HG03342 (cell line): Measurements from ENCODE around the gene TAF10.

Experiments
- ATAC-seq: cut with Tn5 transposase; IDR thresholded peaks from one replicate; pipeline ENCODE4 v1.9.1; 2021; ENCODE audit warnings: mild to moderate bottlenecking, moderate library complexity; ENCODE audit not compliant: unreplicated experiment

The TAF10 gene

GRCh38 chr11:6609502-6610015, 2.5 kb downstream of the TAF10 start:
- ATAC-seq: no peak

GRCh38 chr11:6608726-6609501, 3.1 kb downstream of the TAF10 start:
- ATAC-seq: no peak

GRCh38 chr11:6608011-6608410, 4.0 kb downstream of the TAF10 start:
- no peak for ATAC-seq

GRCh38 chr11:6607190-6607795, 4.7 kb downstream of the TAF10 start:
- no peak for ATAC-seq

GRCh38 chr11:6606471-6607189, 5.4 kb downstream of the TAF10 start:
- ATAC-seq: peak; percentile 29

DNA sequence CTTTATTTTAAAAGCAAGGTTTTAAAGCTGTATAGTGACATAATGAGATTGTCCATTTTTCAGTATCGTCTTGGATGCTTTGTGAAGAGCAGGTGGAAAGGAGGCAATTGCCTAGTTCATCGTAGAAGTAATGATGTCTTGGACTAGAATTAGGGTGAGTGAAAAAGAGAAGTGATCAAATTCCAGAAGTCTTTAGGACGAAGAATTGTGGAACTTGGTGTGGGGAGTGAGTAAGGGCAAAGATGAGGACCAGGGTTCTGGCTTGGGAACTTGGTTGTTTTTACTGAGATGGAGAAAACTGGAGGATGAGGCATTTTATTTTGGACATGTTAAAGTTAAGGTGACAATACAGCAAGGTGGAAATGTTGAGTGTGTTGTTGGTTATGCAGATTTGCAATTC, 7.2 kb downstream of the TAF10 start:
- ATAC-seq: no peak

GRCh38 chr11:6604081-6604626, 7.9 kb downstream of the TAF10 start:
- peak; percentile 37 for ATAC-seq

- peak; percentile 78 for ATAC-seq
Observed at GRCh38 chr11:6603287-6604080, 8.5 kb downstream of the TAF10 start, which contains the start of the genes ILK and RRP8. Gene ILK (plus strand): TSS chr11:6603774. CDS start chr11:6604272, 498 bp downstream. Gene RRP8 (minus strand): TSS chr11:6603616. CDS start chr11:6603502, 114 bp downstream.

GRCh38 chr11:6602096-6602940, 9.7 kb downstream of the TAF10 start:
- no peak for ATAC-seq

GRCh38 chr11:6601041-6601461, 11.0 kb downstream of the TAF10 start:
- ATAC-seq: no peak

- ATAC-seq: no peak
Observed at GRCh38 chr11:6599881-6600390, 12.1 kb downstream of the TAF10 start.

DNA sequence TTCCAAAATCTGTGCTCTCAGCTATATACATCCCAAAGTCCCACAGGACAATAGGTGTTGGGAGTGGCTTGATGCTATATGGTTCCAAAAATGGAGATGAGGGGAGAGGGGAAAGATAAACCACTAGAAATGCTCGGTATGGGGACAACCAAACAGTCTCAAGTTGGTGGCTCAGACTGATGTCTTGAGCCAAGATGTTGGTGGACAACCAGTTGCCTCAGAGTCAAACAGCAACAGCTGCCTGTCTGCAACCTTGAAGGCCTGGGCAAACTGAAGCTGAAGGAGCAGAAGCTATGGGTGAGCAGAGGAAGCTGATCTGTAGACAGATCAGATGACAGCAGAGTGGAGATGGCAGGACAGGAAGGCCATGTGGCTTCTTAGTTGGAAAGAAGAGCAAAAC, 12.6 kb downstream of the TAF10 start:
- no peak for ATAC-seq

DNA sequence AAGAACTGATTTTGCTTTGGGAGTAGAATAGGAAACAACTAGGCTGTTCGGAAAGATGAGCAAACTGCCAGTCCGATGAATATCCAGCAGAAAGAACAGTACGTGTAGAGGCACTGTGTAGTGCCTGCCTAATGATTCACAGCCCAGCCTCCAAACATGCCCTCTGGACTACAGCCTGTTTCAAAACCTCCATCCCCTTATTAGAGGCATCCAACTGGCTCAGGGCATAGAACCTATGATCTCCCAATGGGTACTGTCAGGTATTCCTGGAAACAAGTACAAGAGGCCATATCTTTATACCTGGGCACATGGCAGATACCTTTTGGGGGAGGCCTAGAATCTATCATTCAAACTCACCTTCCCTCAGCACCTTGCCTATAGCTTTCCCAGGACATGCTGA, 13.5 kb downstream of the TAF10 start:
- no peak for ATAC-seq

- no peak for ATAC-seq
Observed at GRCh38 chr11:6596239-6596877, 15.7 kb downstream of the TAF10 start.

DNA sequence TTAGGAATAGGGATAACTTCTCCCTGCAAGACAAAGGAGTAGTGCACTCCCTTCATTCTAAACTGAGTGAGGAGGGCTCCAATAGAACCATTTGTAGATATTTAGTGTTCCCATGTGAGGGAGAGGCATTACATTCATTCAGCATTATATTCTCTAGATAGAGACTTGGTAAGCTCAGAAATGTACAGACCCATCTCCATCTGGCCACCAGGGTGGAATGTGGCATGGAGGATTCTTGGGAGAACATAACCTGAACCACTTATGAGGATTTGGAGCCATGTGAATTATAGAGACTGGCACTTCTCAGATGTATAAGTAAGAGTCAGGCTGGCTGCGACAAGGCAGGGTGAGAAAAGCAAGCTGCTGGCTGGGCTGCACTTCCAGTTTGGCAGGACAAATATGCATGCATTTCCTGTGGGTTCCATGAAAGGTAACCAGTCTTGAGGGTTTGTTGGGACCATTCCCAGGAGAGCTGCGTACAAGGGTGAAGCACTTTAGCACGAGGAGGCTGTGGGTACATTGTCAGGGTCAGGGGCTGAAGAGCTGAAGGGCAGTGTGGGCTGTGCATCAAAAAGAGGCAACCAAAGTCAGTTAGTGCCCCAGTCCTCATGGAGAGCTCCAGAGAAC, 17.8 kb downstream of the TAF10 start:
- ATAC-seq: no peak

DNA sequence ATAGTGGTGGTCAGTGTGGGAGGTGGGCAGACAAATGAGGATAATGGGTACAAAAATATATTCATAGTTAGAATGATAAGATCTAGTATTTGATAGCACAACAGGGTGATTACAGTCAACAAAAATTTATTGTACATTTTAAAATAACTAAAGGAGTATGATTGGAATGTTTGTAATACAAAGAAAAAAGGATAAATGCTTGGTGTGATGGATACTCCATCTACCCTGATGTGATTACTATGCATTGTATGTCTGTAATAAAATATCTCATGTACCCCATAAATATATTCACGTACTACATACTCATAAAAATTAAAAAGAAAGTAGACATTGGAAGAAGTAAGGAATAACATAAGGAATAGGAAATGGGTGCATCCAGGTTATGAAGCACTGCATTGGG, 24.0 kb downstream of the TAF10 start:
- no peak for ATAC-seq

DNA sequence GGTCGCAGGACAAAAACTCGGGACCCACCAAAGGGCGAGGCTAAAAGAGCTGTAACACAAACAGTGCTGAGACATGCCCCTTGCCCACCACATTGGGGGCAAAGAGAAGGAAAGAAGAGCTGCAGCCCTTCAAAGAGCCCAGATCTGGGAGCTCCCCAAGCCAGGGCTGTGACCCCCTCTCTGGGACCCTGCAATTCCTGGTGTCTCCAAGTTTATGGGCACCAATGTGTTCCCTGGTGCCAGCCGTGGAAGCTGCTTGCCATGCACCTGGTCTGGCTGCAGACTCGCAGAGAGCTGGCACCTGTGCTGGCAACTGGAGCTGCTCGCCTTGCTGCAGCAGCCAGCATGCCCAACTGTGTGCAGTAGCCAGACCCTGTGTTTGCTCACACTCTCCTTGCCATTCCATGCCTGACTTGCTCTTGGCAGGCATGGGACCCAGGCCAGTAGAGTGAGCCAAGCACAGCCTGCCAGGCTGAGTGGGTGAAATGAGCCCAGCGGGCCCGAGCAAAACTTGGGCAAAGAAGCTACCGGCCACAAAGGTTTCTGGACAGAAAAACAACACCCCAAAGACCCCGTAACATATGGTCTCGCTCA, 24.6 kb downstream of the TAF10 start:
- ATAC-seq: no peak
